ENCODE measurements around the gene TM9SF2. TPM values are rescaled to one million over a fixed set of nuclear protein-coding genes. Genes with fewer than 3 reads are reported as not detected.

The TM9SF2 gene
- total RNA-seq, 1 experiment from 2014 or later: 67.9 TPM

DNA sequence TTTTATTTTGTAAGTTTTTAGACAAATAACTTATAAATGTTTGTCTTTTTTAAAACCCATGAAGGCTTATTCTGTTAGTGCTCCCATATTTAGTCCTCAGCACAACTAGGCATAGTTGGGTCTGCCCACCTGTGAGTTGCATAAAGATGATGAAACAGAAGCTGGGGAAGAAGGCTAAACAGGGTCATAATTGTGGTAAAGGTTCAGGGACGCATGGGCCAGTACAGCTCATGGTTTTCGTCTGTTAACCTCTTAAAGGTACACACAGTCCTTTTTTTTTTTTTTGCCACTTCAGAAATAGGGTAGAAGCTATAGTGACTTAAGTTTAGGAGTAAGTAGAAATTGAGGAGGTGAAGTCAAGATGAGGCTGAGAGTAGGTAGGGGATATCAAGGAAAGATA is 58.3 kb downstream of the TM9SF2 start:
- Histone ChIP-seq H3K4me3 (ENCODE audit: low read depth in 2 of 2, low read length in 2 of 2) (no peak overlapping the region), H3K9me3 (ENCODE audit: control insufficient read depth, insufficient read depth, low read depth, low read length) (no peaks in the 10 kb centered on the region), H3K27ac (ENCODE audit: low read length) (no peak overlapping the region), H3K4me1 (ENCODE audit: control insufficient read depth, insufficient read depth, low read length) (no peaks in the 10 kb centered on the region), H3K36me3 (ENCODE audit: control insufficient read depth, insufficient read depth, low read length) (peaks cover 4% of the 10 kb centered on the region; the same call in 1 of the 2 replicates), H3K27me3 (ENCODE audit: control insufficient read depth, insufficient read depth, low read length) (no peaks in the 10 kb centered on the region)
- CTCF ChIA-PET: no interaction called here
- BruUV-seq (replicated peaks): no TSS peak
- ATAC-seq (no peak), DNase-seq (ENCODE audit: low read depth, low spot score) (no peak)
- POLR2A ChIA-PET: no interaction called here
- intact Hi-C loops (cut with micrococcal nuclease; ENCODE audit: unreplicated experiment) (no loop called here), in situ Hi-C loops (cut with HindIII; ENCODE audit: low pct_unique_long_range_greater_than_20kb, low sequenced_read_pairs) (no loop called here)
- no peak for TF ChIP-seq TCF7L2 (IDR thresholded peaks at IDR 0.05; ENCODE audit: low read depth, low read length)
- TF ChIP-seq, protein P1, sequence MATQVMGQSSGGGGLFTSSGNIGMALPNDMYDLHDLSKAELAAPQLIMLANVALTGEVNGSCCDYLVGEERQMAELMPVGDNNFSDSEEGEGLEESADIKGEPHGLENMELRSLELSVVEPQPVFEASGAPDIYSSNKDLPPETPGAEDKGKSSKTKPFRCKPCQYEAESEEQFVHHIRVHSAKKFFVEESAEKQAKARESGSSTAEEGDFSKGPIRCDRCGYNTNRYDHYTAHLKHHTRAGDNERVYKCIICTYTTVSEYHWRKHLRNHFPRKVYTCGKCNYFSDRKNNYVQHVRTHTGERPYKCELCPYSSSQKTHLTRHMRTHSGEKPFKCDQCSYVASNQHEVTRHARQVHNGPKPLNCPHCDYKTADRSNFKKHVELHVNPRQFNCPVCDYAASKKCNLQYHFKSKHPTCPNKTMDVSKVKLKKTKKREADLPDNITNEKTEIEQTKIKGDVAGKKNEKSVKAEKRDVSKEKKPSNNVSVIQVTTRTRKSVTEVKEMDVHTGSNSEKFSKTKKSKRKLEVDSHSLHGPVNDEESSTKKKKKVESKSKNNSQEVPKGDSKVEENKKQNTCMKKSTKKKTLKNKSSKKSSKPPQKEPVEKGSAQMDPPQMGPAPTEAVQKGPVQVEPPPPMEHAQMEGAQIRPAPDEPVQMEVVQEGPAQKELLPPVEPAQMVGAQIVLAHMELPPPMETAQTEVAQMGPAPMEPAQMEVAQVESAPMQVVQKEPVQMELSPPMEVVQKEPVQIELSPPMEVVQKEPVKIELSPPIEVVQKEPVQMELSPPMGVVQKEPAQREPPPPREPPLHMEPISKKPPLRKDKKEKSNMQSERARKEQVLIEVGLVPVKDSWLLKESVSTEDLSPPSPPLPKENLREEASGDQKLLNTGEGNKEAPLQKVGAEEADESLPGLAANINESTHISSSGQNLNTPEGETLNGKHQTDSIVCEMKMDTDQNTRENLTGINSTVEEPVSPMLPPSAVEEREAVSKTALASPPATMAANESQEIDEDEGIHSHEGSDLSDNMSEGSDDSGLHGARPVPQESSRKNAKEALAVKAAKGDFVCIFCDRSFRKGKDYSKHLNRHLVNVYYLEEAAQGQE (IDR thresholded peaks at IDR 0.05; ENCODE audit: insufficient read depth in 1 of 2, low read depth in 2 of 2, low read length in 1 of 2): no peak
- no peak for TF ChIP-seq POLR2AphosphoS5 (IDR thresholded peaks at IDR 0.05; ENCODE audit: low read depth, low read length)
- TF ChIP-seq, protein P2, sequence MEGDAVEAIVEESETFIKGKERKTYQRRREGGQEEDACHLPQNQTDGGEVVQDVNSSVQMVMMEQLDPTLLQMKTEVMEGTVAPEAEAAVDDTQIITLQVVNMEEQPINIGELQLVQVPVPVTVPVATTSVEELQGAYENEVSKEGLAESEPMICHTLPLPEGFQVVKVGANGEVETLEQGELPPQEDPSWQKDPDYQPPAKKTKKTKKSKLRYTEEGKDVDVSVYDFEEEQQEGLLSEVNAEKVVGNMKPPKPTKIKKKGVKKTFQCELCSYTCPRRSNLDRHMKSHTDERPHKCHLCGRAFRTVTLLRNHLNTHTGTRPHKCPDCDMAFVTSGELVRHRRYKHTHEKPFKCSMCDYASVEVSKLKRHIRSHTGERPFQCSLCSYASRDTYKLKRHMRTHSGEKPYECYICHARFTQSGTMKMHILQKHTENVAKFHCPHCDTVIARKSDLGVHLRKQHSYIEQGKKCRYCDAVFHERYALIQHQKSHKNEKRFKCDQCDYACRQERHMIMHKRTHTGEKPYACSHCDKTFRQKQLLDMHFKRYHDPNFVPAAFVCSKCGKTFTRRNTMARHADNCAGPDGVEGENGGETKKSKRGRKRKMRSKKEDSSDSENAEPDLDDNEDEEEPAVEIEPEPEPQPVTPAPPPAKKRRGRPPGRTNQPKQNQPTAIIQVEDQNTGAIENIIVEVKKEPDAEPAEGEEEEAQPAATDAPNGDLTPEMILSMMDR (IDR thresholded peaks at IDR 0.05): no peak
- no peak for TF ChIP-seq SIN3A (IDR thresholded peaks at IDR 0.05; ENCODE audit: borderline replicate concordance, insufficient read depth, low read depth, low read length)

DNA sequence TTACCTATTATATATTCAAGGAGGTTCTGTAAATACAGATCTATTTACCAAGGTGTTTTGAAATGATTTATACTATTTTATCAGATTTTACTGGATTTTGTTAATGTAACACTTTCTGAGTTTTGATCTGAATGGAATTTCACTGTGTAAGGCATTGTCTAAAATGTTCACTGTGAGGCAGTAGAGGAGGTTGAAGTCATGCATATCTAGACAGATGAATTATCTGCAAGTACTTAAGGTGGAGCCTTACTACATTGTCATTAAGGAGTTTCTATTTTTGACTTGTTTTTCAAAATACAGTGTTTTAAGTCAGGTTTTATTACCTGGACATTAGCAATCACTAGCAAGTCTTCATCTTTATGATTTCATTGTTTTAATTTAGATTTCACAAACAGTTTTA is 62.1 kb downstream of the TM9SF2 start:
- intact Hi-C loops (cut with micrococcal nuclease; ENCODE audit: unreplicated experiment): no loop called here
- in situ Hi-C loops (cut with HindIII; ENCODE audit: low pct_unique_long_range_greater_than_20kb, low sequenced_read_pairs): no loop called here
- TF ChIP-seq TCF7L2 (IDR thresholded peaks at IDR 0.05; ENCODE audit: low read depth, low read length): no peak
- no peak for TF ChIP-seq POLR2AphosphoS5 (IDR thresholded peaks at IDR 0.05; ENCODE audit: low read depth, low read length)
- TF ChIP-seq, protein P2 (IDR thresholded peaks at IDR 0.05): no peak
- no peak for TF ChIP-seq SIN3A (IDR thresholded peaks at IDR 0.05; ENCODE audit: borderline replicate concordance, insufficient read depth, low read depth, low read length)
- TF ChIP-seq, protein P1 (IDR thresholded peaks at IDR 0.05; ENCODE audit: insufficient read depth in 1 of 2, low read depth in 2 of 2, low read length in 1 of 2): no peak
- H3K9me3 ChIP-seq (ENCODE audit: control insufficient read depth, insufficient read depth, low read depth, low read length): no peaks in the 10 kb centered on the region
- ATAC-seq: no peak
- BruUV-seq (replicated peaks): no TSS peak
- H3K36me3 ChIP-seq (ENCODE audit: control insufficient read depth, insufficient read depth, low read length): peaks cover 4% of the 10 kb centered on the region; the same call in 1 of the 2 replicates
- DNase-seq (ENCODE audit: low read depth, low spot score): no peak
- no peaks in the 10 kb centered on the region for H3K27me3 ChIP-seq (ENCODE audit: control insufficient read depth, insufficient read depth, low read length)
- POLR2A ChIA-PET: no interaction called here
- no peak overlapping the region for H3K27ac ChIP-seq (ENCODE audit: low read length)
- H3K4me3 ChIP-seq (ENCODE audit: low read depth in 2 of 2, low read length in 2 of 2): no peak overlapping the region
- H3K4me1 ChIP-seq (ENCODE audit: control insufficient read depth, insufficient read depth, low read length): no peaks in the 10 kb centered on the region
- CTCF ChIA-PET: no interaction called here

Measured in Panc1 (cell line).